Liver (tissue), 3 donors: Measurements from ENCODE around the gene GLOD4.

Source experiments
- CTCF ChIP-seq: fragments of 150-350 bp; IDR thresholded peaks from 2 replicates; pipeline ENCODE4 v1.5.1; 2017; ENCODE audit warnings: improper control_type of control experiment, low read depth, low read length; ENCODE audit not compliant: missing input control
- GABPA ChIP-seq, 2 donors: IDR thresholded peaks in 1 of 2; conservative IDR thresholded peaks in 1 of 2; 2 replicates each; pipeline ENCODE4 v1.6.1; 2016; ENCODE audit warnings: antibody characterized with exemption in 2 of 2, mild to moderate bottlenecking in 1 of 2, moderate library complexity in 1 of 2
- MAX ChIP-seq: IDR thresholded peaks from 2 replicates; pipeline ENCODE4 v1.6.1; 2016; ENCODE audit warnings: antibody characterized with exemption
- RAD21 ChIP-seq, 2 donors: IDR thresholded peaks; 2 replicates each; pipeline ENCODE4 v1.6.1; 2016; ENCODE audit warnings: antibody characterized with exemption in 2 of 2, mild to moderate bottlenecking in 2 of 2
- RXRA ChIP-seq, 2 donors: IDR thresholded peaks; 2 replicates each; pipeline ENCODE4 v1.6.1; 2017 to 2018; ENCODE audit warnings: antibody characterized with exemption in 2 of 2, mild to moderate bottlenecking in 1 of 2
- SP1 ChIP-seq: IDR thresholded peaks from 2 replicates; pipeline ENCODE4 v1.6.1; 2018; ENCODE audit warnings: antibody characterized with exemption, mild to moderate bottlenecking
- YY1 ChIP-seq: IDR thresholded peaks from 2 replicates; pipeline ENCODE4 v1.6.1; 2016; ENCODE audit warnings: antibody characterized with exemption, mild to moderate bottlenecking
- TF ChIP-seq, protein P1 (sequence below): IDR thresholded peaks from 2 replicates; pipeline ENCODE4 v1.6.1; 2016; ENCODE audit warnings: antibody characterized with exemption, mild to moderate bottlenecking
- TF ChIP-seq, protein P2 (sequence below): IDR thresholded peaks from 2 replicates; pipeline ENCODE4 v1.6.1; 2016; ENCODE audit warnings: antibody characterized with exemption
- donor health status: healthy.
- donor health status: healthy.

- TF ChIP-seq CTCF = no peak
- no peak for TF ChIP-seq MAX
- TF ChIP-seq, protein P1, sequence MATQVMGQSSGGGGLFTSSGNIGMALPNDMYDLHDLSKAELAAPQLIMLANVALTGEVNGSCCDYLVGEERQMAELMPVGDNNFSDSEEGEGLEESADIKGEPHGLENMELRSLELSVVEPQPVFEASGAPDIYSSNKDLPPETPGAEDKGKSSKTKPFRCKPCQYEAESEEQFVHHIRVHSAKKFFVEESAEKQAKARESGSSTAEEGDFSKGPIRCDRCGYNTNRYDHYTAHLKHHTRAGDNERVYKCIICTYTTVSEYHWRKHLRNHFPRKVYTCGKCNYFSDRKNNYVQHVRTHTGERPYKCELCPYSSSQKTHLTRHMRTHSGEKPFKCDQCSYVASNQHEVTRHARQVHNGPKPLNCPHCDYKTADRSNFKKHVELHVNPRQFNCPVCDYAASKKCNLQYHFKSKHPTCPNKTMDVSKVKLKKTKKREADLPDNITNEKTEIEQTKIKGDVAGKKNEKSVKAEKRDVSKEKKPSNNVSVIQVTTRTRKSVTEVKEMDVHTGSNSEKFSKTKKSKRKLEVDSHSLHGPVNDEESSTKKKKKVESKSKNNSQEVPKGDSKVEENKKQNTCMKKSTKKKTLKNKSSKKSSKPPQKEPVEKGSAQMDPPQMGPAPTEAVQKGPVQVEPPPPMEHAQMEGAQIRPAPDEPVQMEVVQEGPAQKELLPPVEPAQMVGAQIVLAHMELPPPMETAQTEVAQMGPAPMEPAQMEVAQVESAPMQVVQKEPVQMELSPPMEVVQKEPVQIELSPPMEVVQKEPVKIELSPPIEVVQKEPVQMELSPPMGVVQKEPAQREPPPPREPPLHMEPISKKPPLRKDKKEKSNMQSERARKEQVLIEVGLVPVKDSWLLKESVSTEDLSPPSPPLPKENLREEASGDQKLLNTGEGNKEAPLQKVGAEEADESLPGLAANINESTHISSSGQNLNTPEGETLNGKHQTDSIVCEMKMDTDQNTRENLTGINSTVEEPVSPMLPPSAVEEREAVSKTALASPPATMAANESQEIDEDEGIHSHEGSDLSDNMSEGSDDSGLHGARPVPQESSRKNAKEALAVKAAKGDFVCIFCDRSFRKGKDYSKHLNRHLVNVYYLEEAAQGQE = no peak
- no peak for TF ChIP-seq GABPA (IDR thresholded peaks at IDR 0.05 in 1 of 2, conservative IDR thresholded peaks at IDR 0.05 in 1 of 2)
- no peak for TF ChIP-seq YY1
- no peak for TF ChIP-seq RAD21 (IDR thresholded peaks at IDR 0.05)
- TF ChIP-seq SP1 = no peak
- TF ChIP-seq, protein P2, sequence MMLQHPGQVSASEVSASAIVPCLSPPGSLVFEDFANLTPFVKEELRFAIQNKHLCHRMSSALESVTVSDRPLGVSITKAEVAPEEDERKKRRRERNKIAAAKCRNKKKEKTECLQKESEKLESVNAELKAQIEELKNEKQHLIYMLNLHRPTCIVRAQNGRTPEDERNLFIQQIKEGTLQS = no peak
- no peak for TF ChIP-seq RXRA (IDR thresholded peaks at IDR 0.05)
Measured at GRCh38 chr17:826778-827177, 44.7 kb upstream of the GLOD4 start.
